Measurements from ENCODE around the gene HHLA2. TPM values are rescaled to one million over a fixed set of nuclear protein-coding genes. Genes with fewer than 3 reads are reported as not detected.

HHLA2 gene
- total and polyA plus RNA-seq, 9 donors, result 0.12 to 1.1 (median 0.24) TPM; not detected in 5

- peaks cover 2% of the 10 kb centered on the region for H3K4me1 ChIP-seq (ENCODE audit: insufficient read depth)
- TF ChIP-seq POLR2A (IDR thresholded peaks at IDR 0.05) (no peak), CTCF (IDR thresholded peaks at IDR 0.05) (no peak), EP300 (IDR thresholded peaks at IDR 0.05) (no peak)
- H3K9me3 ChIP-seq, result no peaks in the 10 kb centered on the region
- WGBS, 3 donors, result 85 to 94% (median 89%) methylated on average over 7 of the region's 7 CpGs
- no peaks in the 10 kb centered on the region for H3K27me3 ChIP-seq
- no peak for DNase-seq
- H3K36me3 ChIP-seq, result no peaks in the 10 kb centered on the region
- H3K4me3 ChIP-seq, result no peak overlapping the region
- intact Hi-C loops (cut with DNase I), result no loop called here
- no peak overlapping the region for H3K27ac ChIP-seq
These were observed 750 bp upstream of the HHLA2 start for GRCh38 chr3:108295421-108296175.

- H3K36me3 ChIP-seq, result no peaks in the 10 kb centered on the region
- H3K4me1 ChIP-seq (ENCODE audit: insufficient read depth), result peaks cover 4% of the 10 kb centered on the region
- 41 to 51% (median 46%) methylated on average over 3 of the region's 3 CpGs for WGBS, 3 donors
- no peak for DNase-seq
- intact Hi-C loops (cut with DNase I), result no loop called here
- H3K27me3 ChIP-seq, result no peaks in the 10 kb centered on the region
- no peak overlapping the region for H3K4me3 ChIP-seq
- no peak overlapping the region for H3K27ac ChIP-seq
- no peaks in the 10 kb centered on the region for H3K9me3 ChIP-seq
- TF ChIP-seq EP300 (IDR thresholded peaks at IDR 0.05) (no peak), CTCF (IDR thresholded peaks at IDR 0.05) (no peak), POLR2A (IDR thresholded peaks at IDR 0.05) (no peak)
These were observed 1.3 kb downstream of the HHLA2 start for GRCh38 chr3:108297647-108298046.

GRCh38 chr3:108298056-108298455 is 1.7 kb downstream of the HHLA2 start:
- peaks cover 4% of the 10 kb centered on the region for H3K4me1 ChIP-seq (ENCODE audit: insufficient read depth)
- H3K9me3 ChIP-seq, result no peaks in the 10 kb centered on the region
- H3K36me3 ChIP-seq, result no peaks in the 10 kb centered on the region
- no peak overlapping the region for H3K27ac ChIP-seq
- TF ChIP-seq EP300 (IDR thresholded peaks at IDR 0.05) (no peak), POLR2A (IDR thresholded peaks at IDR 0.05) (no peak), CTCF (IDR thresholded peaks at IDR 0.05) (no peak)
- intact Hi-C loops (cut with DNase I), result no loop called here
- no peak for DNase-seq
- 75 to 84% (median 80%) methylated on average over 2 of the region's 2 CpGs for WGBS, 3 donors
- no peak overlapping the region for H3K4me3 ChIP-seq
- no peaks in the 10 kb centered on the region for H3K27me3 ChIP-seq

DNA sequence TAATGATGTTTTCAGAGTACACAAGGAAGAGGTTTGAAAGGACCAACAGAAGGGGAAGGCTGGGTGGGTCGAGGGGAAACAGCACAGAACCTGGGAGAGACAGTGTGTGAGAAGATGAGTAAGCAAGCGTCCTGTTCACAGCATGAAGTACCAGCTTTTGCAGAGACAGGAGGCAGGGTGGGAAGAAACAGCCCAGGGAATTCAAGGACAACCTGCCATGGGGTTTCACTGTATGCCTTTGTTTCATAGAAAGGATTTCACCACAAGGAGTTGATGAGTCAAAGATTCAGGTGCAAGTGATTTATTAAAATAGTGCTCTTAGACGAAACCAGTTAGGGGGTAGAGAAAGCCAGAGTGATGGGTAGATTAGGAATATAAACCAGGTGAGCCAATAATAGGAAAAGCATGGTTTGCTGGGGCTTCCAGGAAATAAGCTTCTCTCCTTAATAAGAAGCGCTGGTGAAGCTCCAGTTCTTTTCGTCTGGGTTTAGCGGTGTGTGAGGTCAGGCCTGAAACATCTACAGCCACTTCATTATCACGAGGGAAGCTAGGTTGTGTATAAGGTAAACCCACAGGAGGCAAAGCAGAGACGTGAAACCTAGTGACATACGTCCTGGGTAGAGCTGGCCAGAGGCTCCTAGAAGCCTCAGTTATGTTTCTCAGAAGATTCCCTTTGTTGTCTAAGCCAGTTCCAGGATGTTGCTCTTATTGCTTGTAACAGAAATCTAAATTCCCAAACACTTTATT is 3.9 kb downstream of the HHLA2 start:
- Histone ChIP-seq H3K4me3 (no peak overlapping the region), H3K36me3 (no peaks in the 10 kb centered on the region), H3K27ac (no peak overlapping the region), H3K4me1 (ENCODE audit: insufficient read depth) (peaks cover 4% of the 10 kb centered on the region), H3K9me3 (no peaks in the 10 kb centered on the region), H3K27me3 (no peaks in the 10 kb centered on the region)
- no peak for TF ChIP-seq CTCF (IDR thresholded peaks at IDR 0.05)
- TF ChIP-seq EP300 (IDR thresholded peaks at IDR 0.05), result no peak
- no peak for TF ChIP-seq POLR2A (IDR thresholded peaks at IDR 0.05)
- no peak for DNase-seq
- WGBS, 3 donors, result 51 to 59% (median 52%) methylated on average over 9 of the region's 9 CpGs
- intact Hi-C loops (cut with DNase I), result no loop called here
